ENCODE results near the gene STPG1.
A peak's percentile ranks its signal among the peaks of the same experiment; 100 is the strongest.
"Not testable (repeated sequence)": the region's sequence is repeated elsewhere in the genome, so short reads cannot be mapped to it uniquely, and the experiment has no call there.

STPG1 gene, protein sequence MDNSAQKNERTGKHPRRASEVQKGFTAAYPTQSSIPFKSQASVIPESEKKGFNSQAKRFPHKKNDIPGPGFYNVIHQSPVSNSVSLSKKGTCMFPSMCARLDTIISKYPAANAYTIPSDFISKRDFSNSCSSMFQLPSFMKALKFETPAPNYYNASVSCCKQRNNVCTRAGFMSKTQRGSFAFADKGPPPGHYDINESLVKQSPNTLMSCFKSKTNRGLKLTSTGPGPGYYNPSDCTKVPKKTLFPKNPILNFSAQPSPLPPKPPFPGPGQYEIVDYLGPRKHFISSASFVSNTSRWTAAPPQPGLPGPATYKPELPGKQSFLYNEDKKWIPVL

DNA sequence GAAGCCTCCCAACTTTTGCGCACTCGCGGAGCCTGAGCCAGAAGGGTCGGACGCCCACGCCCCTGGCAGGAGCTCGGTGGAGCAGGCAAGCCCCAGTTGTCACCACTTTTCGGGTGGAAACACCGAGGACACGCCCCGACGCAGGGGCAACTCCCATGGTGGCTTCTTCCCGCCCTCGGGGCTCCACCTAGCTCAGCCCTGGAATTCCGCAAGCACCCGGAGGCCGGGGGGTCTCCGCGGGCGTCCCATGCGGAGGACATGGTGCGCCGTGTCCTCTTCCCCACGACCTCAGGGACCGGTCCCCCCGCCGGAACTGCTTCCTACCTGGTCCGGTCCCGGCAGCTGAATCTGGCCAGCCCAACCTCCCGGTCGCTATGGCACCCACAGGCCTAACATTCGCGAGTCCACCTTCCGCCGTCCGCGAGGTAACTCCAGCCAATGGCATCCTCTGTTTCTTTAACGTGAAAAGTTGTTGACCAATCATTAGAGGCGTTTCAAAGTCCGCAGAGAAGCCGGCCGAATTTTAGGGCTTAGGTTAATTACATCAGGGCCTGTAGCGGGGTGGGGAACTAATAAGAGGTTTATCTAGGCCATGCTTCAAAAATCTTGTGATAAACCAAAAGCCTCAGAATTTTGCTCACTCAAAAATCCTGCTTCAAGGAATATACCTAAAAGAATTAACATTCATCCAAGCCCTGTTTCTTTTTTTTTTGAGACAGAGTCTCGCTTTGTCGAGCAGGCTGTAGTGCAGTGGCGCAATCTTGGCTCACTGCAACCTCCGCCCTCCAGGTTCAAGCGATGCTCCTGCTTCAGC lies at the start of gene STPG1:
STPG1 (minus strand) TSS at position 433 of the 814 bp plus-strand sequence. CDS start 12,394 bp downstream, outside the sequence.
- peak; percentile 87 for DNase-seq (ENCODE audit: low spot score)

DNA sequence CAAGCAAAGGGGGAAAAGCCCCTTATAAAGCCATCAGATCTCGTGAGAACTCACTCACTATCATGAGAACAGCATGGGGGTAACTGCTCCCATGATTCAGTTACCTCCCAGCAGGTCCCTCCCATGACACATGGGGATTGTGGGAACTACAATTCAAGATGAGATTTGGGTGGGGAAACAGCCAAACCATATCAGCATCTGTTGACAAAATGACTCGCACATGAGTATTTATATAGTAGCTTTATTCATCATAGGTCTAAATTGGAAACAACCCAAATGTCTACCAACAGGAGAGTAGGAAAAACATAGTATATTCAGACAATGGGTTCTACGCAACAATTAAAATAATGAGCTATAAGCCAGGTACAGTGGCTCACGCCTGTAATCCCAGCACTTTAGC lies 48.5 kb upstream of the STPG1 start:
- not testable (repeated sequence) for DNase-seq (ENCODE audit: low spot score)

DNA sequence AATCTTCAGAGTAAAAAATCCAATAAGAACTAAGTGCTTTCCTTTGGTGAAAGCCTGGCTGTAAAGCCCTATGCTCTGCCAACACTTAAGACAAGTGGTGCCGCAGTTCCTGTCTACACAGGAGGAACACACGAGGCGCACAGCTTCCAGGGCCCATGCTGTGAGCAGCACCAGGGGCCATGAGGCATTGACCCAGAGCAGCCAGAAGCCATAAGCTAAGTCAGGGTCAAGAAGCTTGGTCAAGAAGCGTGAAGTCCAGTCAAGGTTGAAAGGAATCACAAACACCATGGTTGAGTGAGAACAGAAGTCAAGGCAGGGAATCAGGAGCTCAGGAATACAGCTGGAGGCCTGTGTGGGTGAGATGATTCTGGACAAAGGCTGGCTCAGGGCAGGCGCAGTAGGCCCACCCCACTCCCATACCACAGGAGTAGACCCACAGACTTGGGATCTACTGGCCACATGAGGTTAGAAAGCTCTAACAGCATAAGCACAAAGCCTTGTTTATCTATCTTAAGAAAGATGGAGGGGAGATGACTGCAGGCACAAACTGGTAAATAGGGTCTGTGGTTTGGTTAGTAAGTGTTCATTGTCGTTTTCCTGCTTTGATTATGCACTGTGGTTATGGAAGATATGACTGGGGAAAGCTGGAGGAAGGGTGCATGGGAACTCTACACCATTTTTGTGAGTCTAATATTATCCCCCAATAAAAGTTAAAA lies 46.1 kb upstream of the STPG1 start:
- DNase-seq (ENCODE audit: low spot score), result no peak

DNA sequence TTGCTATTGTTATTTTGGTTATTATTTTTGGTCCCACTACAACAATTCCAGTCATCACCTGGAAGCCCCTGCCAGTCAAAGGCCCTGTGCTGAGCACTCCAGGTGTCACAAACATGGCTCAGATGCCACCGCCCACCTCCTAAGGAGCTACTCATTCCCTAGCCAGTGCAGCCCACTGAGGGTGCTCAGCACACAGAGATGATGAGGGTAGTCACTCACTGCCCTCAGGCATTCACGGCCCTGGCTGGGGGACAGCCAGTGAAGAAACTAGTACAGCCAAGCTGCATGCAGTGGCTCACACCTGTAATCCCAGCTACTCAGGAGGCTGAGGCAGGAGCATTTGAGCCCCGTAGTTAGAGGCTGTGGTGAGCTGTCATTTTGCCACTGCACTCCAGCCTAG lies 44.3 kb upstream of the STPG1 start:
- no peak for DNase-seq (ENCODE audit: low spot score)

DNA sequence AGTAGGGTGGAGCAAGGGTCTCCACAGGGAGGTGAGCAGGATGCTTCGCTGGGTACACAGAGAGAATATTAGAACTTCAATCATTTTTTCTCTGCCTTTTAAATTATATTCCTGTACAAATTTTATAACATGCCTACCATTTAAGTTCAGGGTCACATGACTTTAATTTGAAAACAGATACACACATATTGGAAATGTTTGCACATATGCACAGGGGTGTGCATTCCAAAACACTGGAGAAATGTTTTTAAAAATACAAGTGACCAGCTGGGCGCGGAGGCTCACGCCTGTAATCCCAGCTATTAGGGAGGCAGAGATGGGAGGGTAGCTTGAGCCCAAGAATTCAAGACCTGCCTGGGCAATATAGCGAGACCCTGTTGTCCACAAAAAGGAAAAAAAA lies 41.7 kb upstream of the STPG1 start:
- no peak for DNase-seq (ENCODE audit: low spot score)

DNA sequence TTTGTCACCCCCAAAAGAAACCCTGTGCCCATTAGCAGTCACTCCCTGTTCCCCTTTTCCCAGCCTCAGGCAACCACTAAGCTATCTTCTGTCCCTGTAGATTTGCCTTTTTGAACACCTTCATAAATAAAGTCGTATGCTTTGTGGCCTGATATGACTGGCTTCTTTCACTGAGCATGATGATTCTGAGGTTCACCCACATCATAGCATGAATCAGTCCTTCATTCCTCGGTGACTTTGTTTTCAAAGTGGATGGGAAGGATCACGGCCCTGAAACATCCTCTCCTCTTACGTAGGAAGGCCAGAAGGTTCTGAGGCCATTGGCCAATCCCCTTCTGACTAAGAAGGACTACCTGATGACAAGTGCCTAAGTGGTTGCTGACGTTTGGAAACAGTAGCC lies 41.1 kb upstream of the STPG1 start:
- DNase-seq (ENCODE audit: low spot score), result no peak

DNA sequence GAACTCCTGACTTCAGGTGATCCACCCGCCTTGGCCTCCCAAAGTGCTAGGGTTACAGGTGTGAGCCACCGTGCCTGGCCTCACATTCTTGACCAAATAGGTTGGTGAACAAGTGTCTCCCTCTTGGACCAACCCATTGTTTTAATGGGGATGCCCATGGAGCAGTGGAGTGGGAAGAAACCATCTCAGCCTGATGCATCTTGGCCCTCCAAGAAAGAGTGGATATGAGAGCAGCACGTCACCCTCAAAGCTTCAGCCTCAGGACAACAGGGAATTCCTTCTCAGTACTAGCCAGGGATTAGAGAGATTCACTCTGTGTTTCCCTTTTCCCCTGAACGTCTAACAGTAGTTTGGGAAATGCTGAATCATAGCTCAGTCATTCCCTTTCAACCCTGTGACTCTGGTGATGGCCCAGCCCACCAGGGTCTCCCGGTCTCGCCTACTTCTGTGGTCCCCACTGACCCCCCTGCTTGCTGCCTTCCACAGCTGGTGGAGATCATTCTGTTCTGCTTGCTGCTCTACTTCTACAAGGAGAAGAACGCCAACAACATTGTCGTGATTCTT lies 39.4 kb upstream of the STPG1 start:
- DNase-seq (ENCODE audit: low spot score), result no peak

DNA sequence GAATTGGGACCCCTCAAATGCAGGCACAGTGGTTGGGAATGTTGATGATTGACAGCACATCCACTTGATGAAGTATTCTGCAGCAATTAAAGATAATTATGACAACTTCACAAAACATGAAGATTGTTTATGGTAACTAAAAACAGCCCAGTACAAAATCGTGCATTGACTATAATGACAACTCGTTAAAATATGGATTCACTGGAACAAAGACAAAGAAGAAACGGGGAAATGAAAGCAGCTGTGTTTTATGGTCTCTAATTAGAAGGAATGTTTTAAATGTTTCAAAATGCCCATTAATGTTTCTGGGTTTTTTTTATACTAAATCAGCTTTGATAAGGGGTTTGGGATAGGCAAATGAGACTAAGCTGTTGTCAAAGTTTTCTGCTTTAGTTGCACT lies 38.2 kb upstream of the STPG1 start:
- DNase-seq (ENCODE audit: low spot score), result no peak

DNA sequence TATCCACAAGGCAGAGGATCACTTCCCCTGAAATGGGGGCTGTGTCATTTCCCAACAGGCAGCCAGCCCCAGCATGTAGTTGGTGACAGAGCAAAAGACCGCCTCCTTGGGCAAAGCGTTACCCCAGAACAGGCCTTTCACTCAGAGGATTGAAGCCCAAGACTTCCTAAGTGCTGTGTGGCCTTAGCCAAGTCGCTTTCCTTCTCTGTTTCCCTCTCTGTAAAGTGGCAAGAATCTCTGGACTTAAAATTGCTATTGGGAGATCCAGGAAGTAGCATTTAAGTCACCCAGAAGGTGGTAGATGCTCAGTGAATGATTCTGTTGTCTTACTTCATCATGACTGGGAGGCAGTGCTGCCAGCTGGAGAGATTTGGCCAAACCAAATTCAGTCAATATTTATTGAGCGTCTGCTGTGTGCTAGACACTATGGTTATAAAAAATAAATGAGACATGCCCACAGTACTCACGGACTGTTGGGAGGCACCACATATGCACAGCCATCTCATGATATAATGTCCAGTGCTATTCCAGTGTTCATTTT lies 37.3 kb upstream of the STPG1 start:
- no peak for DNase-seq (ENCODE audit: low spot score)

DNA sequence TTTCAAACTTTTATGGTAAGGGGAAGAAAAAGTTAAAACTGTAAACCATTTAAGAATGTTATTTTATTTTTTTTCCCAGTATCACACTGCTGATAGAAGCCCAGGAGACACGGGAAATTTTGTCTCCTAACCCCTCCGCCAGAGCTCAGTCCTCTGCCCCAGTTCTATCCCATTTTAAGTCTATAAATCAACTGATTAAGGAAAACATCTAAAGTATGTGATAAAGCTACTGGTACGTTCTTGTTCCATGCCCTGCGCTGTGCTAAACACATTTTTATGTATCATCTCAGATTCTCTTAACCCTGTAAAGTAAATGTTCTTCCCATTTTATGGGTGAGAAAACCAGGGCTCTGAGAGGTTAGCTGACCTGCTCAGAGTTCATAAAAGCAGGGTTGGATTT lies 36.7 kb upstream of the STPG1 start:
- DNase-seq (ENCODE audit: low spot score), result no peak

DNA sequence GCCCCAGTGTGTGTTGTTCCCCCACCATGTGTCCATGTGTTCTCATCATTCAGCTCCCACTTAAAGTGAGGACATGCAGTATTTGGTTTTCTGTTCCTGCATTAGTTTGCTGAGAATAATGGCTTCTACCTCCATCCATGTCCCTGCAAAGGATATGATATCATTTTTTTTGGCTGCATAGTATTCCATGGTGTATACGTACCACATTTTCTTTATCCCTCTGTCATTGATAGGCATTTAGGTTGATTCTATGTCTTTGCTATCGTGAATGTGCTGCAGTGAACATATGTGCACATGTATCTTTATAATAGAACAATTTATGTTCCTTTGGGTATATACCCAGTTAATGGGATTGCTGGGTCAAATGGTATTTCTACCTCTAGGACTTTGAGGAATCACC lies 32.9 kb upstream of the STPG1 start:
- DNase-seq (ENCODE audit: low spot score), result not testable (repeated sequence)

DNA sequence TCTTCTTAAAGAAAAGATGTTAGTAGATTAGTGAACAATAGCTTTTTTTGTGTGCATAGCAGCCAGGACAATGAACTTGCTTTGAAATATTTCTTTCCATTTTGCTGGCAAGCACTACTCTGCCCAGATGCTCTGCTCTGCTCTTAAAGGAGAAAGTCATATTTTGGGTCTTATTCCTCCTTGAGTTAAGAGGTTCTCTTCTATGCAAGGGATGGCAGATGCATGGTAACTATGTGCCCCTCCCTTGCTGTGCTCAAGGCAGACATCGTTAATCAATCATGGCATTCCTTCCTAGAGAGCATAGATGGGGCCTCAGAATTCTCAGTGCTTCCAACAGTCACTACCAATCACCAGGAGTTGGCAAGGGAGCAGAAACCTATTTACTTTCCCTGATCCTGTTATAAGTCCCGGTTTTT lies 29.7 kb upstream of the STPG1 start:
- DNase-seq (ENCODE audit: low spot score), result no peak

DNA sequence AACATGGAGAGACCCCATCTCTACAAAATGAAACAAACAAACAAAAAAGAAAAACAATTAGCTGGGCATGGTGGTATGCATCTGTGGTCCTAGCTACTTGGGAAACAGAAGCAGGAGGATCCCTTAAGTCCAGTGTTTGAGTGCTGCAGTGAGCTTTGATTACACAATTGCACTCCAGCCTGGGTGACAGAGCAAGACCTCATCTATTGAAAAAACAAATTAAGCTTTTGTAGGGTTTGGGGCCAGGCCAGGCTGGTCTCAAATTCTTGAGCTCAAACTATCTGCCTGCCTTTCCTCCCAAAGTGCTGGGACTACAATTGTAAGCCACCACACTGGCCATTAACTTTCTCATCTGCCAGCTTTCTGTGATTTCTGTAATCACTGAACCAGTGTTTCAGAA lies 29.2 kb upstream of the STPG1 start:
- DNase-seq (ENCODE audit: low spot score), result no peak

DNA sequence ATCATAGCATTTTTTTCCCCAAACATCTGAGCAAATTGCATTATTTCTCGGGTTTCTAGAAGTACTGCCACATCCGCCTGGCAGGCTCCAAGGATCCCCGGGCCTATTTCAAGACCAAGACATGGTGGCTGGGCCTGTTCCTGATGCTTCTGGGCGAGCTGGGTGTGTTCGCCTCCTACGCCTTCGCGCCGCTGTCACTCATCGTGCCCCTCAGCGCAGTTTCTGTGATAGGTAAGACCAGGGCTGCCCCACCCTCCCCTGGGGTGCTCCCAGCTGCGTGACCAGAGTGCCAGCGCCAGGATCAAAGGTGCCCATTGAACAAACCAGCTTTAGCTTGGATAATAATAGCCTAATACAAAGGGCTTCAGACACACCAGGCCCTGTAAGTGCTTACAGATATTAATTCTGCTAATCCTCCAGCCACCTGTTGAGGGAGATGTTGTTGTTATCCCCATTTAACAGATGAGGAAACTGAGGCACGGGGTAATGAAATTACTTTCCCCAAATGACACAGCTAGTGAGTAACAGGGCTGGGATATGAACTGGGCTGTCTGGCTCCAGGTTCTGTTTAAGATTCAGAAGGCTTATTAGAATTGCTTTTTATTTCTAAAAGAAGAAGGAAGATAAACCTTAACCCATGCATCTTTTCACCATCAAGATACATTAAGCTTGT lies 28.6 kb upstream of the STPG1 start:
- DNase-seq (ENCODE audit: low spot score), result no peak

DNA sequence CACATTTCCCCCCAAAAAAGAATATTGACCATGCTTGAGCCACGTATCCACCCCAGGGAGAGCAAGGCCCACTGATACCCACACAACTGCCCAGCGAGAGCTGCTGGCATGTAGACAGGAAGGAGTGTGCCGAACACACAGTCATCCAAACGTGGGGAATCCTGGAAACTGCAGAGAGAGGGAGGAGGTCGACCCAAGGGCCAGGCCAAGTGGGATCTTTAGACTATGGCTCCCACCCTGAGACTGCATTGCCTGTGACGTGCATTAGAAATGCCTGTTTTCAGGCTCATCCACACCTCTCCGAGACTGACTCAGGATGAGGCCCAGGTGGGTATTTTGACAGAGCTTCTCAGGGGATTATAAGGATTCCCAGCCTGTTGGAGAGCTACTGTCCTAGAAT lies 27.9 kb upstream of the STPG1 start:
- no peak for DNase-seq (ENCODE audit: low spot score)

DNA sequence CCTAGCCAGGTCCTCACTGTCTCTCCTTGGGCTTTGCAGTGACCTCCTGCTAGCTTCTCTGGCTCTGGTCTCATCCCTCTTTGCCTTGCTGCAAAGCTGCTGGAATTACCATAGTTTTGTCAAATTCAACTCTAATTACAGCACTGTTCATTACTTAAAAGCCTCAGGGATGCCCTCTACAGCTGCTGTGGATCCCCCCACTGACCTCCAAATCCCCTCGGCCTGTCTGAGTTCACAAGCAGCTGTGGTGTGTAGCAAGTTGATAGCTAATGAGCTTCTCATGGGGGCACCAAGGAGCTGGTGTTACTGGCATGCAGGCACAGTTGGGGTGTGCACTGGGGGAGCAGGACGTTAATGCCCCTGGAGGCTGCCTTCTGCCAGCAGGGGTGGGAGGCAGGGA lies 26.9 kb upstream of the STPG1 start:
- DNase-seq (ENCODE audit: low spot score), result no peak

DNA sequence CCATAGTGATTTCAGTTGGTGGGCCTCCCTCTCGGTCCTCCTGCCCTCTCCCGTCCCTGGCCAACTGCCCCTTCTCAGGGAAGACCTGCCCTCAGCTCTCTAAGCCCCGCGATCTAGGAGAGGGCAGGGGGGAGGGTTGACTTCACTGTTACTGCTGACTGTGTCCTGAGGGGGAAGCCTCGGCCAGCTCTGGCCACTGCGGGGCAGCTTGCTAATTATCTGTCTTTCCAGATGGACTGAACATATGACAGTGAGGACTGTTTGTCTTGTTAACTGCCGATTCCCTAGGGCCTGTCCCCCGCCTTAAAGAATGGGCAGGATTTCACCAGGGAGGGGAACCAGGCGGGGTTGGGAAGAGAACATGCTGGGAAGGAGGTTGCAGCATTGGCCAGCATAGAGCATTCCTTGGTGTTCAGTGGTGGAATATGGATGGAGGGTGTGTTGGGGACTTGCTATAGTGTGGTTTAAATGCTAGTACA lies 24.9 kb upstream of the STPG1 start:
- no peak for DNase-seq (ENCODE audit: low spot score)

DNA sequence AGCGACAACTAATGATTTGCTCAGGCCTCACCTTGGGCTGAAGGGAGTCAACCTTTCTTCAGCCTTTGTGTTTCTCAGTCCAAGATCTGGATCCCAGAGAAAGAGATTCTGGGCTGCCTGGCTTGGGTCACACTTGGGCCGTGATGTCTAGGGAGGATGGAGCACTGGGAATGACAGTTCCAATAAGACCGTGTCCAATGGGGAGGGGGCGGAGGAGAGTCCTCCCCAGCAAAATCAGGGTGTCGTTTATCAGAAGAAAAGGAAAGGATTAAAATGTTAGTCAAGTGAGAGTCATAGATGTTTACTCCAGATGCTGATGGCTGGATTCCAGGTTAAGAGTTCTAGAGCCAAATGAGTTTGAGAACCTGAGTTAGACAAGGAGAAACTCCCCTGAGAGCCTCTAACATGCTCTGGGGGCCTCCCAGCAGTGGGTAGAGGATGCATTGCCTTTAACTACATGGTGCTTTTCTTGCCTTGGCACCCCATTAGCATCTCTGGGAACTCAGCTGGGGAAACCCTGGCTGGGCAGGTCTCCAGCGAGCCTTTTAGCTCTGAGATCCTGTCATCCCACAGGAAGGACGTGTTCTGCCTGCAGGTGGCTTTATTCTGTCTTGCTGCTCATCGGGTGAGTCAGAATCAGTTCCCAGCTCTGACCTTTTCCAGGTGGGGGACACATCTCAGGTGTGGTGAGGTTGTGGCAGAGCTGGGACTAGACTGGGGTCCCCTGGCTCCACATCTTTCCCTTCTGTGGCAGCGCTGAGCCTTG lies 24.2 kb upstream of the STPG1 start:
- DNase-seq (ENCODE audit: low spot score), result no peak

DNA sequence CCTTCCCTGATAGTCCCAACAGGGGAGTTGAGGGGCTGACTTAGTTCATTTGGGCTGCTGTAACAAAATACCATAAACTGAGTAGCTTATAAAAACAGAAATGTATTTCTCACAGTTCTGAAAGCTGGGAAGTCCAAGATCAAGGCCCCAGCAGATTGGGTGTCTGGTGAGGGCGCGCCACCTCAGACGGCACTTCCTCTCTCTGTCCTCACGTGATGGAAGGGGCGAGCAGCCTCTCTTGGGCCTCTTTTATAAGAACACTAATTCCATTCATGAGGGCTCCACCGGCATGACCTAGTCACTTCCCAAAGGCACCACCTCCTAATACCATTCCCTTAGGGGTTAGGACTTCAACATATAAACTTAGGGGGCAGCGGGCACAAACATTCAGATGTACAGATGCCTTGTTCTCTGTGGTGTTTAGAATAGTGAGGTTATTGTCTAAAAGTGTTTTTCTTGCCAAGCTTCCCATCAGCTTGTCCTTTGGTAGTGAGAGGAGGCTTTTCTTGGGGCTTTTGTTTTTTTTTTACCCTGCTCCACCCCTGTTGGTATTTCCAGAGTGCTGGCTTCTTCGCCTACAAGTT lies 22.3 kb upstream of the STPG1 start:
- no peak for DNase-seq (ENCODE audit: low spot score)

DNA sequence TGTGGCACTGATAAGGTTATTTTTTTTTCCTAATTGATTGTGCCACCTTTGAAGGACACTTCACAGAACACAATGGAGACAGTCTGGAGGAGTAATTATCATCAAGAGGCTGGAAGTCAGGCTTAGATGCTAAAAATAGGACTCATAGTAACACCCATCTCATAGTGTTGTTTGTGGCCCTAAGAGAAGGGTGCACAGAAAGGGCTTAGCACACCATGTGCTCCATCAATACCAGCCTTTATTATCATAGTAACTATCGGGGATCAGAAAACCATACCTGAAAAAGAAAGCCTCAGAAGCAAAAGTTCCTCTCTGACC lies 13.9 kb upstream of the STPG1 start:
- DNase-seq (ENCODE audit: low spot score), result no peak
